ENCODE results near the gene GNGT2.

GNGT2 gene

GRCh38 chr17:49210158-49211029 is at the start of gene GNGT2, which contains the start of gene ABI3:
Gene GNGT2 (minus strand): TSS chr17:49210574. CDS start chr17:49207422, 3,152 bp downstream.
Gene ABI3 (plus strand): TSS chr17:49210707. CDS start chr17:49210725, 18 bp downstream.
- DNase-seq (ENCODE audit: low spot score) = no peak

- DNase-seq (ENCODE audit: low spot score) = no peak
Observed at GRCh38 chr17:49259663-49260010, 49.3 kb upstream of the GNGT2 start.

GRCh38 chr17:49258394-49258793 is 48.0 kb upstream of the GNGT2 start:
- DNase-seq (ENCODE audit: low spot score) = no peak

GRCh38 chr17:49255125-49255524 is 44.8 kb upstream of the GNGT2 start:
- no peak for DNase-seq (ENCODE audit: low spot score)

GRCh38 chr17:49254066-49254465 is 43.7 kb upstream of the GNGT2 start:
- no peak for DNase-seq (ENCODE audit: low spot score)

GRCh38 chr17:49252148-49252695 is 41.8 kb upstream of the GNGT2 start:
- no peak for DNase-seq (ENCODE audit: low spot score)

GRCh38 chr17:49249890-49250522 is 39.6 kb upstream of the GNGT2 start:
- no peak for DNase-seq (ENCODE audit: low spot score)

- peak; percentile 47 for DNase-seq (ENCODE audit: low spot score)
Observed at GRCh38 chr17:49249292-49249794, 39.0 kb upstream of the GNGT2 start.

GRCh38 chr17:49247944-49248343 is 37.6 kb upstream of the GNGT2 start:
- DNase-seq (ENCODE audit: low spot score) = no peak

GRCh38 chr17:49244839-49245238 is 34.5 kb upstream of the GNGT2 start:
- DNase-seq (ENCODE audit: low spot score) = no peak

- no peak for DNase-seq (ENCODE audit: low spot score)
Observed at GRCh38 chr17:49242813-49243212, 32.4 kb upstream of the GNGT2 start.

GRCh38 chr17:49241692-49242397 is 31.5 kb upstream of the GNGT2 start:
- no peak for DNase-seq (ENCODE audit: low spot score)

GRCh38 chr17:49241040-49241439 is 30.7 kb upstream of the GNGT2 start:
- DNase-seq (ENCODE audit: low spot score) = no peak

- DNase-seq (ENCODE audit: low spot score) = no peak
Observed at GRCh38 chr17:49240619-49241018, 30.2 kb upstream of the GNGT2 start.

- DNase-seq (ENCODE audit: low spot score) = no peak
Observed at GRCh38 chr17:49239963-49240362, 29.6 kb upstream of the GNGT2 start.

- no peak for DNase-seq (ENCODE audit: low spot score)
Observed at GRCh38 chr17:49235896-49236295, 25.5 kb upstream of the GNGT2 start.

- no peak for DNase-seq (ENCODE audit: low spot score)
Observed at GRCh38 chr17:49234509-49235080, 24.2 kb upstream of the GNGT2 start.

GRCh38 chr17:49231563-49231894 is 21.2 kb upstream of the GNGT2 start:
- DNase-seq (ENCODE audit: low spot score) = no peak

- DNase-seq (ENCODE audit: low spot score) = peak; percentile 97
Observed at GRCh38 chr17:49230636-49231562, 20.5 kb upstream of the GNGT2 start, which contains the start of gene PHOSPHO1. Gene PHOSPHO1 (minus strand): TSS chr17:49230787. CDS start chr17:49226691, 4,096 bp downstream.

GRCh38 chr17:49229805-49230600 is 19.6 kb upstream of the GNGT2 start:
- no peak for DNase-seq (ENCODE audit: low spot score)
